KMS-11 (cell line): ENCODE results near the gene GSS.

Experiments
- H2AFZ ChIP-seq: fragments of 200-600 bp; sonication (generic); 2 replicates; pipeline ENCODE4 v1.6.1; 2016; ENCODE audit warnings: antibody characterized with exemption, mixed run types, low read depth
- H3K27ac ChIP-seq: fragments of 200-600 bp; sonication (generic); 2 replicates; pipeline ENCODE4 v1.6.1; 2016; ENCODE audit warnings: mild to moderate bottlenecking, mixed run types
- H3K27me3 ChIP-seq: fragments of 200-600 bp; sonication (generic); 2 replicates; pipeline ENCODE4 v1.6.1; 2017; ENCODE audit warnings: mild to moderate bottlenecking, low read depth, mixed run types, moderate library complexity; ENCODE audit not compliant: insufficient read depth
- H3K36me3 ChIP-seq: fragments of 200-600 bp; sonication (generic); 2 replicates; pipeline ENCODE4 v1.6.1; 2017; ENCODE audit warnings: mild to moderate bottlenecking, mixed run types; ENCODE audit not compliant: insufficient read depth
- H3K4me1 ChIP-seq: fragments of 200-600 bp; sonication (generic); 2 replicates; pipeline ENCODE4 v1.6.1; 2016; ENCODE audit warnings: mild to moderate bottlenecking, low read depth, mixed run types; ENCODE audit not compliant: poor library complexity, severe bottlenecking
- H3K4me2 ChIP-seq: fragments of 200-600 bp; sonication (generic); 2 replicates; pipeline ENCODE4 v1.7.0; 2016; ENCODE audit warnings: mild to moderate bottlenecking, mixed run types
- H3K4me3 ChIP-seq: fragments of 200-600 bp; sonication (generic); IDR thresholded peaks from 2 replicates; pipeline ENCODE4 v1.6.1; 2017; ENCODE audit warnings: low read depth, low read length, mixed read lengths; ENCODE audit not compliant: insufficient read depth
- H3K79me2 ChIP-seq: fragments of 200-600 bp; sonication (generic); 2 replicates; pipeline ENCODE4 v1.6.1; 2016; ENCODE audit warnings: low read depth, mixed run types; ENCODE audit not compliant: insufficient read depth
- H3K9ac ChIP-seq: fragments of 200-600 bp; sonication (generic); 2 replicates; pipeline ENCODE4 v1.6.1; 2016; ENCODE audit warnings: mild to moderate bottlenecking, mixed run types
- H4K20me1 ChIP-seq: fragments of 200-600 bp; sonication (generic); 2 replicates; pipeline ENCODE4 v1.6.1; 2016; ENCODE audit warnings: mild to moderate bottlenecking, mixed run types; ENCODE audit not compliant: insufficient read depth
- TF ChIP-seq, protein P1 (sequence below): fragments of 200-600 bp; sonication (generic); conservative IDR thresholded peaks from 2 replicates; pipeline ENCODE4 v1.6.1; 2017; ENCODE audit warnings: low read depth, mild to moderate bottlenecking, antibody characterized with exemption, low read length, moderate library complexity, mixed read lengths

Gene GSS

DNA sequence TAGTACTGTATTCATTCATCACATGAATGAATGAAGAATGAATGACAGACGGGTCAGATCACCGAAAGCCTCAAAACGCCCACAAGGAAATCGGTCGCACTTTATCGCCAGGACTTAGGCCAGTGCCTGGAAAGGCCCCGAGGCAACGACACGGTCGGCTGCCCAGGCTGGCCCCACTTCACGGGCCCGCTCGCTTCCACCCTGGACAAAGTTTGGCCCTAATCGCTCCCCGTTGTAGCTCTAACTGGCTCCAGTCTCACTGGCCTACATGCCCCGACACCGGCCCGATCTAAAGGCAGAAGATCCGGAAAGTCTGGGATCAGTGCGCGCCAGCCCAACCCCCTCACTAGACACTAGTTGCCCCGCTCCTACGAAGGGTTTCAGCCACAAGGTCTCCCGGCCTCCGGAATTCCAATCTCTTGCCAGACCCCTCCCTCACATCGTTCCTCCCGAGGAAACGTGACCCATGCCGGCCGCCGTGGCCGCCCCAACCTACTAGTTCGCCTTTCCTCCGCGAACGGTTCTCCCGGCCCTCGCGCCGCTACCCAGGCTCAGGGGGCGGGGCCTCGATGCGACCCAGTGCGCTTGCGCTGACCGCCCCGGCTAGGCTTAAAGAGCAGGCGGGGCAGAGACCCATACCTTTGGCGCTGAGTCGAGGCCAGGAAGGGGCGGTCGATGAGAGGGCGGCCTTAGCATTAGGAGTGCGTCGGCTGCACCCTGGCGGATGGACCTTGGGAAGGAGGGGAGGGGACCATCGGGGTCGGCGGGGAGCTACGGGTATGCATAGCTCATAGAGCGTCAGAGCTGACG lies at the start of gene GSS, which contains the start of gene MYH7B:
Gene GSS (minus strand): TSS at position 576 of the 810 bp plus-strand sequence. CDS start 3,954 bp downstream, outside the sequence.
Gene MYH7B (plus strand): TSS at position 638 of the 810 bp plus-strand sequence. CDS start 22,138 bp downstream, outside the sequence.
- TF ChIP-seq, protein P1, sequence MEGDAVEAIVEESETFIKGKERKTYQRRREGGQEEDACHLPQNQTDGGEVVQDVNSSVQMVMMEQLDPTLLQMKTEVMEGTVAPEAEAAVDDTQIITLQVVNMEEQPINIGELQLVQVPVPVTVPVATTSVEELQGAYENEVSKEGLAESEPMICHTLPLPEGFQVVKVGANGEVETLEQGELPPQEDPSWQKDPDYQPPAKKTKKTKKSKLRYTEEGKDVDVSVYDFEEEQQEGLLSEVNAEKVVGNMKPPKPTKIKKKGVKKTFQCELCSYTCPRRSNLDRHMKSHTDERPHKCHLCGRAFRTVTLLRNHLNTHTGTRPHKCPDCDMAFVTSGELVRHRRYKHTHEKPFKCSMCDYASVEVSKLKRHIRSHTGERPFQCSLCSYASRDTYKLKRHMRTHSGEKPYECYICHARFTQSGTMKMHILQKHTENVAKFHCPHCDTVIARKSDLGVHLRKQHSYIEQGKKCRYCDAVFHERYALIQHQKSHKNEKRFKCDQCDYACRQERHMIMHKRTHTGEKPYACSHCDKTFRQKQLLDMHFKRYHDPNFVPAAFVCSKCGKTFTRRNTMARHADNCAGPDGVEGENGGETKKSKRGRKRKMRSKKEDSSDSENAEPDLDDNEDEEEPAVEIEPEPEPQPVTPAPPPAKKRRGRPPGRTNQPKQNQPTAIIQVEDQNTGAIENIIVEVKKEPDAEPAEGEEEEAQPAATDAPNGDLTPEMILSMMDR = no peak; the same call in 1 of the 2 replicates

DNA sequence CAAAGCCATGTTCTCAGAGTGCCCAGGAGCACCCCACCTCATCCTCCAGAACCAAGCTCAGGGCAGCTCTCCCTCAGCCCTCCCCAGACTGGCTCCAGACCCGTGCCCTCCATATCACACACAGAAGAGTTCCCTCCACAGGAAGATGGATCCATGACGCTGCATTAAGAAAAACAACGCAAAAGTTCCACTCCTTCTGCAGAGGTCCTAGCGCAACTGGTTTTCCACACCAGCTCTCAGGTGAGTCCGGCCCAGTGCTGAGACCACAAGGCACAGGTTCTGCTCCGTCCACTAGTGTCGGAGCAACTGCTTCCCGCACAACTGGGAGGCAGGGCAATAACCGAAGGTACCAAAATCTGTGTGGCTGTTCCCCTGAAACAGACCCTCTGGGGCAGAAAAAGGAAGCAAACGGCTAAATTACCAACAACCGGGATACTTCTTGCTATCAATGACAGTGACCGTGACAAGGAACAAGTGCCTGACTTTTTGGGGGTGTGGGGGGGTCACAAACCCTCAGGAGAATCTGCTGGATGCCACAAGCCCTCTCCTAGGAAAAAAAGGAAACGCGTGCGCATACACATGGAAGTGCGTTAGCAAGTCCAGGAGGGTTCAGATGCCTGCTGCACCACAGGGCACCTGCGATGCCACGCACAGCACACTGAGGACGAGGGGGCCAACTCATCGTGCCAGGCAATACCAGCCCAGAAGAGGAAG lies 49.3 kb upstream of the GSS start:
- Histone ChIP-seq H3K4me1 (no peaks in the 10 kb centered on the region), H3K79me2 (no peaks in the 10 kb centered on the region), H3K27me3 (no peaks in the 10 kb centered on the region), H3K27ac (no peak overlapping the region), H3K4me3 (no peak overlapping the region), H3K36me3 (peaks cover 9% of the 10 kb centered on the region; the same call in 1 of the 2 replicates), H2AFZ (no peak overlapping the region), H3K9ac (no peak overlapping the region), H3K4me2 (no peak overlapping the region), H4K20me1 (no peaks in the 10 kb centered on the region)
- TF ChIP-seq, protein P1 = no peak

More for the DNA sequence above, at the start of gene GSS, which contains the start of gene MYH7B:
- Histone ChIP-seq H3K4me2 (peak within 1 kb of the TSS; percentile 99), H3K9ac (peak within 1 kb of the TSS; percentile 77), H3K4me3 (no peak within 1 kb of the TSS), H2AFZ (peak within 1 kb of the TSS; percentile 88), H3K27me3 (no peaks in the 10 kb centered on the region), H3K4me1 (peaks cover 17% of the 10 kb centered on the region), H4K20me1 (no peaks in the 10 kb centered on the region), H3K36me3 (no peaks in the 10 kb centered on the region), H3K79me2 (no peaks in the 10 kb centered on the region; the same call in 1 of the 2 replicates), H3K27ac (peak within 1 kb of the TSS; percentile 52)

DNA sequence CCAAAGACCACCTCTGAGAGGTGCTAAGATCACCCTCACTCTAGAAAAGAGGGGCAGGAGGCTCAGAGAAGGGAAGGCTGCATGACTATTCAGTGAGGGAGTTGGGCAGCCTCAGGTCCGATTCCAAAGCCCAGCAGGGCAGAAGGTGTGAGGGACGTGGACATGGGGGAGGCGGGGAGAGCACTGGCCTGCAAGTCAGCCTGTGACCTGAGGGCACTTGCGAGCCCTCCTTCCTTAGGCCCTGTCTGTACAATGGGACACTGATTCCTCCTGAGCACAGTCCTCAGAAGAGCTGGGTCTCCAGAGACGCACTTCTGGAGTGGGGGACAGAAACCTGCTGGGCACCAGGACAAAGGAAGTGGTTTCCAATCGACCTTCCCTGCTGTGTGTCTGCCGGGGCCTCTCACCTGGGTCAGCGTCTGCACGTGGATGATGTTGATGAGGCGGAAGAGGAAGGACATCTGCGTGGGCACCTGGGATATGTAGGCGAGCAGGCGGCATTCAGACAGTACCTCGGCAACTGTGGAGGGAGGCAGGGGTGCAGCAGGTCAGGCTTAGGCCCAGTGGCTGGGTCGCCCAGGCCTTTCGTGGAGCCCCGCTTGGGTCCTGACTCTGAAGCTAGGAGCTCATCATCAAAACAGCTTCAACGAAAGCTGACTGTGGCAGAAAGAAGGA lies 48.6 kb upstream of the GSS start:
- Histone ChIP-seq H3K4me1 (no peaks in the 10 kb centered on the region), H3K36me3 (peaks cover 9% of the 10 kb centered on the region; the same call in 1 of the 2 replicates), H3K9ac (no peak overlapping the region), H3K27me3 (no peaks in the 10 kb centered on the region), H3K27ac (no peak overlapping the region), H3K79me2 (no peaks in the 10 kb centered on the region), H4K20me1 (no peaks in the 10 kb centered on the region), H2AFZ (no peak overlapping the region), H3K4me2 (no peak overlapping the region), H3K4me3 (no peak overlapping the region)
- TF ChIP-seq, protein P1 = no peak

DNA sequence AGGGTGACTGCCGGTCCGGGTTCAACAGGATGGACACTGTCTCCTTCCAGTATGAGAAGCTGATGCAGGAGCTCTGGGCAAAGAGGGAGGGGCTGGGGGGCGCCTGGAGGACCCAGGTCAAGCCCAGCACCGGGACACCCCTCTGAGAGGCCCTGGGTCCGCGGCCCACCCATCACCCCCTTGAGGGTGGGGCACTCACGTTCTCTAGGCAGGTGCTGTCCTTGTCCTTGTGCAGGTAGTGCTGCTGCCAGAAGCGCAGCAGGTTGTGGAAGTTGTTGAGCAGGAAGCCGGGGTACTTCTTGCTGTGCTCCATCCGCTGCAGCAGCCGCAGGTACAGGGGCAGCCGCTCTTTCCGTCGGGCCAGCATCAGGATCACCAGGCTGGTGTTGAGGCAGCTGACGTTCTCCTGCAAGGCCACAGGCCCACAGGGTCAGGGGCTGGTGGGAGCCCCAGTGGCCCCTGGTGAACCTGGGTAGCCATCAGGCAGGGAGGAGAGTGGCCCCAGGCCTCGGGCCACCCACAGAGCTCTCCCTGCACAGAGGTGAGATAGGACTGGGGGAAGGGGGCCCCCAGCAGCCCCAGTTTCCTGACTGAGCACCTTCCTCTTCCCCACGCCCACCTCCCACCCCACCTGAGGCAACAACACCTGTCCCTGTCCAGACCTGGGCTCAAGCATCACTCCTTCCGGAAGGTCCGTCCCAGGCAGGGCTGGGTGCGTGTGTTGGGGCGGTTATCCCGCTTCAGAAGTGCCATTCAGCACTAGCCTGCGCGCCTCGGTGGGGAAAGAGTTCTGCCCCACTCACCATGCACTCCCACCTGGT lies 47.8 kb upstream of the GSS start:
- H3K79me2 ChIP-seq = no peaks in the 10 kb centered on the region
- TF ChIP-seq, protein P1 = no peak
- H3K27ac ChIP-seq = no peak overlapping the region
- H3K4me2 ChIP-seq = no peak overlapping the region
- H4K20me1 ChIP-seq = no peaks in the 10 kb centered on the region
- H3K4me3 ChIP-seq = no peak overlapping the region
- H3K9ac ChIP-seq = no peak overlapping the region
- H3K36me3 ChIP-seq = peaks cover 9% of the 10 kb centered on the region; the same call in 1 of the 2 replicates
- no peaks in the 10 kb centered on the region for H3K4me1 ChIP-seq
- H2AFZ ChIP-seq = no peak overlapping the region
- no peaks in the 10 kb centered on the region for H3K27me3 ChIP-seq
